GM19035 (cell line): ENCODE data around the gene FAM90A1.
"Not testable (repeated sequence)": the region's sequence is repeated elsewhere in the genome, so short reads cannot be mapped to it uniquely, and the experiment has no call there.

ENCODE experiments used
- ATAC-seq: cut with Tn5 transposase; IDR thresholded peaks from one replicate; pipeline ENCODE4 v1.9.1; 2021; ENCODE audit not compliant: unreplicated experiment

Gene FAM90A1

DNA sequence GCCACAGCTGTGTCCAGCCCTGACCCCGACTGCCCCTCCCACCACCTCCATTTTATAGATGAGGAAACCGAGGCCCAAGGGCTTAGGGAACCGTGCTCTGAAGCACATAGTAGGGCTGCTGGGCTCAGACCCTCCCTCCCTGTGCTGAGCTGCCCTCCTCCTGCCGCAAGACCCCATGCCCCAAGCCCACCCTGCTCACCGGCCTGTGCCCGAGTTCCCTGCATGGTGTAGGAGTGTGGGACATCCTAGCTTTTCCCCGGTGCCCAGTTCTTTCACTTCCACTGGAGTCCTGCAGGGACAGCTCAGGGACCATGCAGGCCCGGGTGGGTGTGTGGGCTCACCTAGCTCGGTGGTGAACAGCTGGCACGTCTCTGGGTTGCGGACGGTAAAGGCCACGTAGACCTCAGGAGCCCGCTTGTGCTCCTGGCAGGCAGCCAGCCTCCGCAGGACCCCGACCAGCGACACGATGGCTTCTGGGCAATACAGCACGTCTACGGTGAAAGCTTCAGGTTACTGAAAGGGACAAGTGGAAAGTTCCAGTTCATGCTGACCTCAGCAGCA, 6.6 kb upstream of the FAM90A1 start:
- ATAC-seq: not testable (repeated sequence)

DNA sequence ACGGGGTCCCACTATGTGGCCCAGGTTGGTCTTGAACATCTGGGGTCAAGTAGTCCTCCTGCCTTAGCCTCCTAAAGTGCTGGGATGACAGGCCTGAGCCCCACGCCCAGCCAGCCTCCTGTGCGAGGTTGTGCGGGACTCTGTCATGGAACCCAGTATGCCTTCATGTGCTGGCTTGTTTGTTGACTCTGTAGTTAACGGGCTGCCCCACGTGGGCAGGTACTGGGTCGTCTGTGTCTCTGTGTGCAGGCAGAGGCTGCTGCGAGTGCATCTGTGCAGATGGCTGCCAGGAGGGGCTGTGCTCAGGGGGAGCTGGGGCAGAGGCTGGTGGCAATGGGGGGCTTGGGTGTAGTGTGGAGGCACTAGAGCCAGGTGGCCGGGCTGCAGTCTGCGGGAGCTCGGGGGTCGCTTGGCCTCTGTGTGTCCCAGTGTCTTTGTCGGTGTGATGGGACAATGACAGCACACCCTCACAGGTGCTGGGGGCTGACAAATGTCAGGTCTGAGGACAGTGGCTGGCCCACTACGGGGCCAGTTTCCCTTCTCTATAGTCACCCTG, 6.0 kb upstream of the FAM90A1 start:
- not testable (repeated sequence) for ATAC-seq

DNA sequence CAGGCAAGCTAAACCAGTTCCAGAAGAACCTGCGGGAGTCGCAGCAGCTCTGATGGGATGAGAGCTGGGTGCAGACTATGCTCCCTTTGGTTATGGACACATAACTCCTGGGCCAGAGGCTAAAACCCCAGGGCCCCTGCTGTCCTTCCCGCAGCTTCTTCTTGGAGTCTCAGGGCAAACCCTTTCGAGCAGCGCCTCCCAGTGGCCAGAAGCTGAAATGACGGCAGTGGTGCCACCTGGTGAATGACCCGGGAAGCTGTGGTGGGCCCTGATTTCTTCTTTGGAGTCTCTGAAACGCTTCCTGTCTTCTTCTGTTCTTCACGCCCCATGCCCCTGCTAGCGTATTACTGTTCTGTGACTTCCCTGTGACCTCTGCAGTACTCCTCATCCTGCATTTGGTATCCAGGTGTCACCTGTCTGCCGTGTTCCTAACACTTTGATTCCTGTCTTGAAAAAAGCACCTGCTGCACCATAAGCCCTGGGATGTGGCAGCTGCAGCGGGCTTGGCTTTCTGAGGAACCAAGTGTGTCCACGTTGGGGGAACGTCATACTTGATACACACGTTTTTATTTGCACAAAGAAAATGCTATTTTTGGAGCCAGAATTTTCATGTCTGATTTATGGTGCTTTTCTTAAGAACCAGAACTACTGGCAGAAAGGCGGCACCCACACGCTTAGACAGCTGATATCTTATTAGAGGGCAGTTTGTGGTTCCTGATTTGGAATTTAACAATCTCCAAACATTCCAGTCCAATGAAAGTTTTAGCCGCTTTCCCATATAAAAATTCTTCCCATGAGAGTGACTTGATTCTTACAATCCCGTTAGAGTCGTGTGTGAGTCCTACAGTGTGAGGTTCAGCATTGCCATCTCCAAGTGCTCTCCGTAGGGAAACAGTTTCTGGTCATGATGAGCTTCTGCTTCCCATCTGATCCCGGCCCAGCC, 4.5 kb upstream of the FAM90A1 start:
- ATAC-seq: not testable (repeated sequence)

DNA sequence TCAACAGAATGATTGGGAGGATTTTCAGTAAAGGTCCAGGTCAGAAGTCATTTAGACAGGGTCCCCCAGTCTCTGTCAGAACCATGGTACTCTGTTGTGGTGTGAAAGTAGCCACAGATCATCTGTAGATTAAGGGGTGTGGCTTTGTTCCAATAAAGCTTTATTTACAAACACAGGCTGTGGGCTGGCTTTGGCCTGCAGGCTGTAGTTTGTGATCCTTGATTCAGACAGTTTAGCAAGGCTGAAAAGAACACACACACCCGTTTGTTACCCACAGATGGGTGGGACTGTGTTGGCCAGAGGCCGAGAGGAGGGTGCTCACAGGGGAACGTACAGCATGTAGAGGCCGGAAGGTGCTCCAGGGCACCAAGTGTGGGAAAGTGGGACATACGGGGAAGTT, 3.6 kb upstream of the FAM90A1 start:
- not testable (repeated sequence) for ATAC-seq

DNA sequence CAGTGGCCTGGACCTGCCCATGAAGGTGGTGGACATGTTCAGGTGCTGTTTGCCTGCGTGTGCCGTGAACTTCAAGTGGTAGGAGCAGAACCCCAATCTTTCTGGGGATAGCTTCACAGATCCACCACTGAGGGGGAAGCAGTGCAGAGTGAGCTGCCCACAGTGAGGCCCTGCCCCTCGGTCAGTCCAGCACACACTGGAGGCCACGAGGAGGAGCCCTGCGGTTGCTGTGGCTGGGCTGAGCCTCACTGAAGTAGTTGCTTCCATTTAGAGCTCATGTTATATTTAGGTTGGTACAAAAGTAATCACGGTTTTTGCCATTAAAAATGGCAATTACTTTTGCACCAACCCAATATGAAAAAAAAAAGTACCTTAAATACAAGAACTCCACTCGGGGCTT, 2.1 kb upstream of the FAM90A1 start:
- ATAC-seq: not testable (repeated sequence)

DNA sequence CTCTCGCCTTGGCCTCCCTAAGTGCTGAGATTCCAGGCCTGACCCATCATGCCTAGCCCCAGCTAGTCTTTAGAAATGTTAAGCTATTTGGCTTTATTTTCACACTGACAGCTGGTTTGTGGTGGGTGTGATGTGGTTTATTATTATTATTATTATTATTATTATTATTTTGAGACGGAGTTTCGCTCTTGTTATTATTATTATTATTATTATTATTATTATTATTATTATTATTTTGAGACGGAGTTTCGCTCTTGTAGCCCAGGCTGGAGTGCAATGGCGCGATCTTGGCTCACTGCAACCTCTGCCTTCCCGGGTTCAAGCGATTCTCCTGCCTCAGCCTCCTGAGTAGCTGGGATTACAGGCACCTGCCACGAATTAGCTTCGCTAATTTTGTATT, 1.2 kb upstream of the FAM90A1 start:
- ATAC-seq: not testable (repeated sequence)

DNA sequence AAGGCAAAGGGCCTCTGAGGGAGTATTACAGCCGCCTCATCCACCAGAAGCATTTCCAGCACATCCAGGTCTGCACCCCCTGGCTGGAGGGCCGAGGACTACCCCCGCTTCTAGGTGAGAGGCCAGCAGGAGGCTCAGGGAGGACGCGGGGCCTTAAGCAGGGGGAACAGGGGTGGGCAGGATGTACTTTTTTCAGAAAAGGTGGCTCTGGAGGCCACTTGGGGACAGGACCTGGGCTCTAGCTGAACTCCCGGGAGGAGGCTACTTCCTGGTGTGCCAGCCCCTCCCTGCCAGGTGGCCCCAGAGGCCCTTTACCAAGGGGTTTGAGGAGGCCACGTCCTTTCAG, 287 bp upstream of the FAM90A1 start:
- not testable (repeated sequence) for ATAC-seq

DNA sequence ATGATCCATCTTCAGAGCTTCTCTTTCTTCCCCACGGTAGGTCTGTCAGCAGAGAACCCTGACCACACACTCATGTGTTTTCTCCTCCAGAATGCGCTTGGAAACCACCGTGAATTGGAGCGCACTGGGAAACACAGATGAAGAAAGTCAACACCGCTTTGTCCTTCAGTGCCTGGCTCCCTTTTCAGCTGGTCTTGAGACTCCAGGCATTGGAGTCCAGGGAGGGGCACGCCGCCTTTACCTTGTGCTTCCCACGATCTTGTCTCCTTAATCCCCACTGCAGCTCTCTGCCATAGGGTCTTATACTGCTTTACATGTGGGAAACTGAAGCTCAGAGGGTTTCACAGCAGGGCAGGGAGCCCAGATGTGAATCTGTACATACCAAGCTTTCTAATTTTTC, 1.1 kb downstream of the FAM90A1 start:
- ATAC-seq: no peak

DNA sequence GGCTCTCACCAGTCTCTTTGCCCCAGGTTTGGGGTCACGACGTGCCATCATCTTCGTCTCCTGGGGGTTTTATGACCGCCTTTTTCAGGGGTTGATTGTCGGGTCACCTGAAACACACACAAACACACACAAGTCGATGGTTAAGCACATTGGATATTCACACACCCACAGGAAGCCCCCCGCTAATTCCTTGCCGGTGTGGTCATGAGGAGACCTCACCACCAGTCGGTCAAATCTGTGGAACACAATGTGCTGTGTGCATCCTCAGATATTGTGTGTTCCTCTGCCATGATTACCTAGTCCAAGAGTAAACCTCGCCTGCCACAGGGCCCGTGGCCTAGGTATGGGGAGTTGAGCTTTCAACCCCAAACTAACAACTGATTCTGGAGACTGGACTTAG, 2.6 kb downstream of the FAM90A1 start:
- not testable (repeated sequence) for ATAC-seq

DNA sequence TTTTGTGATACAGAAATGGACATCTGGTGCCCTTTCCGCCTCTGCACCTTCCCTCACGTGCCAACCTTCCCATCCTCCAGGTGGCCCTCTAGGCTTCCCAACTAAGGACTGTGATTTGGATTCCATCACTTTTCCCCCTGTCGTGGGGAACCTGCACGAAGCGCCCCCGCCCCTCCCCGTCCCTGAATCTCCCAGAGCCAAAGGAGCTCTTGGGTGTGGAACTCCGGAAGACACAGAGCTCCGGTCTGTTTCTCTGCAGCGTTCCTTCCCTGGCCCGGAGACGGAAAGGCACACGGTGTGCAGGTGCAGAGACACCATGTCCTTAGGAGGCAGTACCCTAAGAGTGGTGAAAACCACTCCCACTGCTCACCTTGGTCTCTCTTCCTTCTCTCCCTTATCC, 3.8 kb downstream of the FAM90A1 start:
- ATAC-seq: not testable (repeated sequence)

DNA sequence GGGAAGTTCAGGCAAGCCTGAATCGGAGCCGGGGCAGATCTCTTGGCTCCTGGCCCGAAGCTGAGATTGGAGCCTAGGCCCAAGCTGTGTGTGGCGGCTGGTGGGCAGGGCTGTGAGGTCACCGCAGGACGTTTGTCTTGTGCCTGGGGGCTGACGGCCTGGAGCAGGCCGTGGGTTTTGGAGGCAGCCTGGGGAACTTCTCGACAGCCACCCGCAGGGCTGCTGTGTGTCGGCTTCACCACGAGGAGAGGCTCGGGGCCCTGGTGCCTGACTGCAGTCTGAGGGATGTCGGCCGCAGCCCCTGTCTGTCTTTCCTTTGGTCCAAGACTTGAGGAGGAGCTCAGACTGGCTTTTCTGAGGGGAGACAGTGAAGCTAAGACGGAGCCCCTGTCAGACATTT, 5.1 kb downstream of the FAM90A1 start:
- ATAC-seq: not testable (repeated sequence)

DNA sequence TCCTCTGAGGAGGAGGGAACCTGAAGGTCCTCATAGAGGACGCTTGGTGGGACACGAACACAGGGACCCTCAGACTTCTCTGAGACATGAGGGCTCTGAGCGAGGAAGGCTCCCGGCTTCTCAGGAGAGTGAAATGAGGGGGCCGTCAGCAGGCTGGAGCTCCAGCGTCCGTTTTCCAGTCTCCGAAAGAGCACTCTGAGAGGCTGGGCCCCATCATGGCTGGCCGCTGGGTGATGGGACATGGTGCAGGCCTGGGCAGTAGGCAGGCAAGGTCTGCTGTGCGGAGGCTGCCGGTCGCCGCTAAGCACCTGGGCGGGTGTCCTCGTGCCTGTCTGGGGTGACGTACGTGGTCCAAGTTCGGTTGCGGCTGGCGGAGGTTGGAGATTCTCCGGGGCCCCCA, 5.6 kb downstream of the FAM90A1 start:
- ATAC-seq: not testable (repeated sequence)

DNA sequence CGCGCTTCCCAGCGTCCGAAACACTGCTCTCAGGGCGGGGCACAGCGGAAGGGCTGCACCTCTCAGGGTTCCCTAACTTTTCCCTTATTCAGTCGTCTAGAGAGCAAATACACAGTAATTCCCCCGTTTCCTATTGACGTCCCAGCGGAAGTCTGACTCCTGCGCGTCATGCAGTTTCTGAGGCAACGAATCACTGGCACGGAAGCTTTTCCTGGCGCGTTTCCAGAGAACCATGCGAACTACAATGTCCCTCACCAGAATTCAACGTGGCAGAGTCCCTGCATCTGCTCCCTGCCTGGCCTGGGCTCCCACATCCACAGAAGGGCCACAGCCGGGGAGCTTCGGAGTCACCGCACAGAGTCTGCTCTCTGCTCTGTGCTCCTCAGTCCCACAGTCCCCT, 6.0 kb downstream of the FAM90A1 start:
- not testable (repeated sequence) for ATAC-seq

DNA sequence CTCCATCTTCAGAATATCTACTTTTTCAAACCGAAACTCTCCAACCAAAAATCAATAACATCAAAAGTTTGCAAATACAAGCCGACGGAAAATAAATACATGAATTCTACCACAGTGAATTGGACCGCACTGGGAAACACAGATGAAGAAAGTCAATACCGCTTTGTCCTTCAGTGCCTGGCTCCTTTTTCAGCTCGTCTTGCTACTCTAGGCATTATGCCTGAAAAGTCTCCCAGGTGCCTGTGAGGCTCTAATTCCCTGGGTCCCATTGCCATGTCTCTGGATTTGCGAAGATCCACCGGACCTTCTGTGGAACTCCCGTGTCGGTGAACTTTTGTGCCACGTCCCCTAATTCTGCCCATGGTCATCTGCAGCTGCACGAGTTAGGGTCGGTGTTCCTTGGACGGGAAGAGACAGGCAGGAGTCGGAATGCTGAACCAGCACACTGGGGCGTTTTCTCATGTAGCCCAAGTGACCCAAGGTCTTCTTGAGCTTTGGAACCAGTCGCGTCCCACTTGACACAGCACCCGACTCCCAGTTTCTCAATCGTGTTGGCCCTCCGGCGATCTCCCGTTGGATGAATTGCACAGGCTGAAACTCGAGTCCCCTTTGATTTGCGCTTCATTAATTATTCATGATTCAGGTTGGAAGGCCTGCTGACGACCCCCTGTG, 8.6 kb downstream of the FAM90A1 start:
- ATAC-seq: not testable (repeated sequence)

DNA sequence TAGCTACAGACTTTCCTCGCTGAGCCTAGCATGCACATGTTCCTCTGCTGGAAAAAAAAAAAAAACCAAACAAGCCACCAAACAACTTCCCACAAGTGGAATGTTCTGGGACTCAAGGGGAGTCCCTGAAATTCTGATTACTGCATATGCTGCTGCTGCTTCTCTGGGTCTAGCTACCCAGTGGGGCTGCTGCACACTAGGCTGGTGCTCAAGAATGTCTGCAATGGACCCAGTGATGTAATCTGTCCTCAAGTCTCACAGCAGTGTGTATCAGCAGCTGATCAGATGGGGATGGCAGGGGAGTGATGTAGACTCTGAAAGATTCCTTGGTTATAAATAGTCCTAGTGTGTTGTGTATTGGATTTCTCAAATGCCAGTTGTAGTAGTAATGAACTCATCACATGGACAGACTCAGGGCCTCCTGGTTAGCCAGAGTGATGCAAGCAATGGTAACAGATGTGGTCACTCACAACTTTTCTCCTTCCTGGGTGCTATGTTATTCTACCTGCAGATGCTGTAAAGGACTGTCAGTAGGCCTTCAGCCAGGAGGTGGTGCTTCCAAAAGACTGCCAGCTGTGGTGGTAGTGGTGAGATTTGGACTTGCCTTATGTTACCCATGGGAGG, 29.6 kb downstream of the FAM90A1 start:
- not testable (repeated sequence) for ATAC-seq

DNA sequence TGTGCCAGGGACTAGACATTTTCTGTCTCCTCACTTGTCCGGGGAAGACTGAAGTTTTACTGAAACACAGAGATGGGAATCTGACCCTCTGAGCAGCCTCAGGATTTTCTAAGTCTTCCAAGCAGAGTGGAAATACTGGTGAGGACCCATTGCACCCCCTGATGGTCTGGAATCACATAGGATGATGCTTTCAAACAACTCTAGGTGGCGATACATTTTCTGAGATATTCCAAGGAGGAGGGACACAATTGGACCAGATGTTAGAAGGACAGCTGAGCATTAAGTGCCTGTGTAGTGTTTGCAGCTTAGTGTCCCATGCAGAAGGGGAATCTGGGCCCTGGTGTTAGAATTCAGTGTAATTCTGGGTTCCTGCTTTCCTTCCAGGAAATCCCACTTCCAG, 39.3 kb downstream of the FAM90A1 start:
- ATAC-seq: not testable (repeated sequence)

DNA sequence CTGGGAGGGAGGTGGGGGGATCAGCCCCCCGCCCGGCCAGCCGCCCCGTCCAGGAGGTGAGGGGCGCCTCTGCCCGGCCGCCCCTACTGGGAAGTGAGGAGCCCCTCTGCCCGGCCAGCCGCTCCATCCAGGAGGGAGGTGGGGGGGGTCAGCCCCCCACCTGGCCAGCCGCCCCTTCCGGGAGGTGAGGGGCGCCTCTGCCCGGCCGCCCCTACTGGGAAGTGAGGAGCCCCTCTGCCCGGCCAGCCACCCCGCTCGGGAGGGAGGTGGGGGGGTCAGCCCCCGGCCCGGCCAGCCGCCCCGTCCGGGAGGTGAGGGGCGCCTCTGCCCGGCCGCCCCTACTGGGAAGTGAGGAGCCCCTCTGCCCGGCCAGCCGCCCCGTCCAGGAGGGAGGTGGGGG, 43.2 kb downstream of the FAM90A1 start:
- not testable (repeated sequence) for ATAC-seq

DNA sequence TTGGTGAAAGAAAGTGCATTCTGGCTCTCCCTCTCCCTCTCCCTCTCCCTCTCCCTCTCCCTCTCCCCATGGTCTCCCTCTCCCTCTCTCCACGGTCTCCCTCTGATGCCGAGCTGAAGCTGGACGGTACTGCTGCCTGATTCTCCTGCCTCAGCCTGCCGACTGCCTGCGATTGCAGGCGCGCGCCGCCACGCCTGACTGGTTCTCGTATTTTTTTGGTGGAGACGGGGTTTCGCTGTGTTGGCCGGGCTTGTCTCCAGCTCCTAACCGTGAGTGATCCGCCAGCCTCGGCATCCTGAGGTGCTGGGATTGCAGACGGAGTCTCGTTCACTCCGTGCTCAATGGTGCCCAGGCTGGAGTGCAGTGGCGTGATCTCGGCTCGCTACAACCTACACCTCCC, 44.1 kb downstream of the FAM90A1 start:
- not testable (repeated sequence) for ATAC-seq

DNA sequence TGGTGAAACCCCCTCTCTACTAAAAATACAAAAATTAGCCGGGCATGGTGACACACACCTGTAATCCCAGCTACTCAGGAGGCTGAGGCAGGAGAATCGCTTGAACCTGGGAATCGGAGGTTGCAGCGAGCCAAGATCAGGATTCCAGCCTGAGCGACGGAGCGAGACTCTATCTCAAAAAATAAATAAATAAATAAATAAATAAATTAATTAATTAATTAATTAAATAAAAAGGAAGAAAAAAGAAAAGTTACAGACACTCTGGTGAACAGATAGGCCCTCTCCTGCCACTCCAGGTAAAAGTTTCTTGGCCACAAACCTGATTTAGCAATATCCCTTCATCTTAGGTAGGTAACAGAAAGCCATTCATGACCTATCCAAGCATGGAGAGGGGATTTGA, 44.5 kb downstream of the FAM90A1 start:
- not testable (repeated sequence) for ATAC-seq

DNA sequence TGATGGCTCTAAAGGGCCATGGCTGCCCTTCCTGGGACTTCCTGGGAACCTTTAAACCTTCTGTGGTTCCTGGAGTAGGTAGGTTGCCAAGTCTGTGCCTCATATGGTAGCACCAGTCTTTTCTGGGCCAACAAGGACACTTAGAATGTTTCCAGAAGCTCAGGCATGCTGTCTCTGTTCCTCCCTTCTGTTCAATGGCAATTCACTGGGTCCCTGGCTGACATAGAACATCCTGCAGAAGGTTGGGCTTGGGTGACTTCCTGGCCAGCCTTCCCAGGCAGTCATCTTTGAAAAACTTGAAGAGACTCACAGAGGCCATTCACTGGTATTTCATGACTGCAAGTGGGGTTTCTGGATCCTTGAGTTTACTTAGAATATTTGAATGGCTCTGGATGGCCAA, 46.1 kb downstream of the FAM90A1 start:
- not testable (repeated sequence) for ATAC-seq

DNA sequence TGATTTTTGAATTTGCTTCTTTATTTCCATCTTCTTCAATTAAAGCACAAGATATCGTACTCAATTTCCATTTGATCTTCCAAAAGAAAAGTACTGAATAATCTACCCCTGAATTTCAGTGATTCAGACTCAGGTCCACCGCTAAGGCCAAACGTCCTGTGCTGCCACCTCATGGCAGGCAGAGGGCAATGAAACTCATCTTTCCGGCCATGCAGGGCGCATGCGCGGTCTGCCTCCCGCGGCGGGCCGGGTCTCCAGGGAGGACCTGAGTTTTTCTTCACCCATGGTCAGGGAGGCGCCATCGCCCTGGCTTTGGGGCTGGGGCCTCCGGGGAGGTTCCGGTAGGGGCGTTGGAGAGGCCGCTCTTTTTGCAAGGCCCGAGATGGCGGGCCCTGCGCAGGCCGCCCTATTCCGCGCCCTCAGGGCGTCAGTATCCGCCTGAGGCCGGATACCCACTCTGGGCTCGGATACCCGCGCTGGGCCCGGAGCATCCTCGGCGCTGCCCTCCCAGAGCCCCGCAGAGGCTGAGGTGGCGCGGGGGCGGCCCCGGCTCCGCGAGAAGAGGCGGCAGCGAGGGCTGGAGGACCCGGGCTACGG, 47.3 kb downstream of the FAM90A1 start:
- not testable (repeated sequence) for ATAC-seq
